HepG2 (cell line): ENCODE results near the gene HTRA2. TPM values are rescaled to one million over a fixed set of nuclear protein-coding genes. Genes with fewer than 3 reads are reported as not detected.

ENCODE experiments used
- ATAC-seq: fragments of 200-7000 bp; cut with Tn5 transposase; 3 replicates; pipeline ENCODE4 v1.9.1; 2020; ENCODE audit warnings: mild to moderate bottlenecking, moderate library complexity
- BruUV-seq: library from RNA; stranded (reverse); fragments of 400-500 nt; replicated peaks from 2 replicates; lab custom pipeline; 2021; lab: Mats Ljungman, UMichigan
- CTCF ChIA-PET: fragments of 300-600 bp; formaldehyde crosslinking; extraction: SDS; loops from one replicate; lab custom pipeline; 2021; ENCODE audit warnings: low total read pairs, inconsistent platforms, low intra/inter-chr PET ratio; lab: Yijun Ruan, JAX
- POLR2A ChIA-PET: fragments of 350-600 bp; sonication (Branson Sonifier 250); formaldehyde crosslinking; loops from one replicate; lab custom pipeline; 2020; ENCODE audit warnings: antibody characterized with exemption, inconsistent platforms; lab: Yijun Ruan, JAX
- DNase-seq: peaks from one replicate; pipeline ENCODE4 v3.0.0-alpha.2; 2015; ENCODE audit warnings: low spot score
- FAIRE-seq: peaks from 3 replicates; lab custom pipeline; 2011; peaks lifted over from hg19 to GRCh38; lab: Jason Lieb, UNC
- H2AFZ ChIP-seq: one replicate; pipeline ENCODE4 v1.6.1; 2011; ENCODE audit warnings: low read length, inconsistent platforms
- H3K27ac ChIP-seq: fragments of 300-600 bp; 3 replicates; pipeline ENCODE4 v1.8.0; 2011; ENCODE audit warnings: mixed run types, mild to moderate bottlenecking, mixed read lengths, low read length, inconsistent platforms; ENCODE audit not compliant: insufficient read depth; ENCODE audit errors: extremely low read length
- H3K27me3 ChIP-seq, 2 experiments: fragments of 200-600 bp in 1 of 2; 2 replicates in 1 of 2; 3 replicates in 1 of 2; pipeline versions ENCODE4 v1.6.0 to v1.8.0; 2011; ENCODE audit warnings: low read length in 2 of 2, mild to moderate bottlenecking in 2 of 2, moderate library complexity in 2 of 2, inconsistent platforms in 1 of 2; ENCODE audit not compliant: insufficient read depth in 2 of 2, control insufficient read depth in 1 of 2
- H3K36me3 ChIP-seq, 2 experiments: fragments of 200-600 bp in 1 of 2; replicated peaks in 1 of 2; 2 replicates in 1 of 2; 3 replicates in 1 of 2; pipeline versions ENCODE4 v1.5.1 to v1.8.0; 2011; ENCODE audit warnings: low read length in 2 of 2, inconsistent platforms in 1 of 2; ENCODE audit not compliant: insufficient read depth in 2 of 2, control insufficient read depth in 1 of 2
- H3K4me1 ChIP-seq: 2 replicates; pipeline ENCODE4 v1.5.1; 2012; ENCODE audit warnings: low read length, inconsistent platforms; ENCODE audit not compliant: insufficient read depth
- H3K4me2 ChIP-seq: 2 replicates; pipeline ENCODE4 v1.6.0; 2011; ENCODE audit warnings: low read depth, low read length, inconsistent platforms
- H3K4me3 ChIP-seq, 3 experiments: fragments of 200-600 bp in 1 of 3; sonication (generic), shearing (Covaris generic) in 1 of 3; replicated peaks in 1 of 3; 2 replicates each; pipeline ENCODE4 v1.5.1; 2011 to 2016; ENCODE audit warnings: low read length in 3 of 3, inconsistent platforms in 2 of 3, low read depth in 2 of 3, mild to moderate bottlenecking in 2 of 3, control low read depth in 1 of 3, mixed read lengths in 1 of 3; ENCODE audit not compliant: insufficient read depth in 1 of 3
- H3K79me2 ChIP-seq: one replicate; pipeline ENCODE4 v1.6.1; 2011; ENCODE audit warnings: low read length, inconsistent platforms; ENCODE audit not compliant: insufficient read depth
- H3K9ac ChIP-seq: 2 replicates; pipeline ENCODE4 v1.6.0; 2011; ENCODE audit warnings: mild to moderate bottlenecking, low read depth, low read length, inconsistent platforms; ENCODE audit not compliant: insufficient read depth
- H3K9me3 ChIP-seq: 2 replicates; pipeline ENCODE4 v1.5.1; 2012; ENCODE audit warnings: mild to moderate bottlenecking, low read length
- H4K20me1 ChIP-seq: 2 replicates; pipeline ENCODE4 v1.6.0; 2011; ENCODE audit warnings: inconsistent platforms, mild to moderate bottlenecking, low read length, moderate library complexity; ENCODE audit not compliant: insufficient read depth
- DNMT3B ChIP-seq: conservative IDR thresholded peaks from 2 replicates; pipeline ENCODE4 v1.6.1; 2016; ENCODE audit warnings: missing biosample characterization, control low read depth
- GTF3A ChIP-seq: sonication (generic); formaldehyde crosslinking; conservative IDR thresholded peaks from 2 replicates; pipeline ENCODE4 v1.4.0; 2020; ENCODE audit warnings: mild to moderate bottlenecking, missing genetic modification reagents
- NFKB2 ChIP-seq: sonication (generic); formaldehyde crosslinking; IDR thresholded peaks from 2 replicates; pipeline ENCODE4 v1.4.0; 2020; ENCODE audit warnings: missing genetic modification reagents, borderline replicate concordance
- SAP130 ChIP-seq: IDR thresholded peaks from 2 replicates; pipeline ENCODE4 v1.6.1; 2016; ENCODE audit warnings: low read depth
- SMAD3 ChIP-seq: sonication (generic); formaldehyde crosslinking; IDR thresholded peaks from 2 replicates; pipeline ENCODE4 v1.4.0; 2020; ENCODE audit warnings: missing genetic modification reagents
- TCF12 ChIP-seq, 2 experiments: fragments of 450-650 bp in 1 of 2; sonication (generic) in 1 of 2; formaldehyde crosslinking in 1 of 2; IDR thresholded peaks; 2 replicates each; pipeline versions ENCODE4 v1.6.1 to v1.8.0; 2017 to 2022; ENCODE audit warnings: antibody characterized with exemption in 1 of 2, mild to moderate bottlenecking in 1 of 2, missing genetic modification reagents in 1 of 2, moderate library complexity in 1 of 2
- YY1 ChIP-seq: IDR thresholded peaks from 2 replicates; pipeline ENCODE4 v1.6.1; 2011; ENCODE audit warnings: low read length, low read depth, moderate library complexity, mild to moderate bottlenecking; ENCODE audit not compliant: insufficient read depth, insufficient replicate concordance
- ZNF205 ChIP-seq: IDR thresholded peaks from 2 replicates; pipeline ENCODE4 v1.6.1; 2018; ENCODE audit warnings: missing biosample characterization, missing genetic modification reagents
- ZNF484 ChIP-seq: sonication (generic); formaldehyde crosslinking; IDR thresholded peaks from 2 replicates; pipeline ENCODE4 v1.5.1; 2020; ENCODE audit warnings: mild to moderate bottlenecking, low read depth, missing genetic modification reagents, borderline replicate concordance
- ZNF704 ChIP-seq: sonication (generic); formaldehyde crosslinking; IDR thresholded peaks from 2 replicates; pipeline ENCODE4 v1.8.1; 2023; ENCODE audit warnings: mild to moderate bottlenecking, inconsistent platforms, moderate library complexity, missing genetic modification reagents, borderline replicate concordance
- WGBS: methylation state at CpG from one replicate; pipeline ENCODE4 v1.1.6; 2017; ENCODE audit warnings: low lambda C conversion rate; 5-methylcytosine and 5-hydroxymethylcytosine counted together
- in situ Hi-C: cut with HindIII; loops from 2 replicates; pipeline ENCODE4 v1.10.0; 2017; ENCODE audit warnings: low pct_unique_long_range_greater_than_20kb; ENCODE audit not compliant: extremely low pct_ligation_motif_present
- intact Hi-C: fragments of 100-400 bp; cut with micrococcal nuclease; formaldehyde crosslinking; loops from one replicate; pipeline ENCODE4 v1.10.0; 2022; ENCODE audit not compliant: unreplicated experiment
- polyA plus RNA-seq, 8 experiments: library from polyadenylated mRNA; depleted of rRNA in 3 of 8; stranded (reverse) in 7 of 8; unstranded in 1 of 8; fragments of >200 nt; fragmentation: Illumina TruSeq in 4 of 8; extraction: Trizol in 4 of 8; gene quantifications; 2 replicates each; pipeline versions ENCODE4 v1.2.1 to v1.2.3, GENCODE V29; 2011 to 2016; ENCODE audit warnings: low read depth in 4 of 8, missing spikeins in 1 of 8, mixed read lengths in 1 of 8; ENCODE audit not compliant: insufficient read depth in 1 of 8
- total RNA-seq, 5 experiments: library from RNA; depleted of rRNA; stranded (reverse); fragments of >200 nt; fragmentation: Illumina TruSeq; extraction: Trizol; gene quantifications; 2 replicates each; pipeline ENCODE4 v1.2.3, GENCODE V29; 2016; ENCODE audit warnings: low read depth in 1 of 5
- TF ChIP-seq, protein P1 (sequence below), 2 experiments: sonication (generic) in 1 of 2; formaldehyde crosslinking in 1 of 2; IDR thresholded peaks; 2 replicates each; pipeline versions ENCODE4 v1.6.1 to v1.9.0; 2014 to 2022; ENCODE audit warnings: antibody characterized with exemption in 1 of 2, borderline replicate concordance in 1 of 2, inconsistent platforms in 1 of 2, low read depth in 1 of 2, missing genetic modification reagents in 1 of 2
- TF ChIP-seq, protein P2 (sequence below): sonication (generic); formaldehyde crosslinking; IDR thresholded peaks from 2 replicates; pipeline ENCODE4 v1.4.0; 2020; ENCODE audit warnings: mild to moderate bottlenecking, missing genetic modification reagents

The HTRA2 gene
- total and polyA plus RNA-seq, 2 of the 13 experiments (the other 11 are each of a cell fraction or from before 2014, with no cell fraction given): 47.7 to 50.3 TPM

DNA sequence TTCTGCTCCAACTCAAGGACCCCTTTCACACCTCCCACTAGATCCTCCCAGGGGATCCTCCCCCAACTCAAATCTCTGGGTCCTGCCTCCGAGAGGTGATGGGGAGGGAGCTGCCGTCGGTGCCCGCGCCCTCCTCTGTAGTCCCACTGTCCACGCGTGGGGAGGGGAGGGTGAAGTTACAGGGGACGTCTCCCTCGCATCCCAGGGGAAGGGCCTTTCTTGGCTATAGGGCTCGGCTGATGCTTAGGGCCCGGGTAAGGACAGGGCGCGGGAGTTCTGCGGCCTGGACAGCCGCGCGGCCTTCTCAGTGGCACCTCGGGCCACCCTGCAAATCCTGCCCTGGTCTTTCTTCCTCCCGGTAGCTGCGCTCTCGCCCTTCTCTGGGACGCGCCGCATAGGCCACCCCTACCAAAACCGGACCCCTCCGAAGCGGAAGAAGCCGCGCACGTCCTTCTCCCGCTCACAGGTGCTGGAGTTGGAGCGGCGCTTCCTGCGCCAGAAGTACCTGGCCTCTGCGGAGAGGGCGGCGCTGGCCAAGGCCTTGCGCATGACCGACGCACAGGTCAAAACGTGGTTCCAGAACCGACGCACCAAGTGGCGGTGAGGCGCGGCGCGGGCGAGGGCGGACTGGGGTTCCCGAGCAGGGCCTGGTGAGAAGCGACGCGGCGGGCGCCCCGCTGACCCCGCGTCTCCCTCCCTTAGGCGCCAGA, 14.3 kb upstream of the HTRA2 start:
- no peaks in the 10 kb centered on the region for H3K79me2 ChIP-seq
- no peaks in the 10 kb centered on the region for H4K20me1 ChIP-seq
- H3K27me3 ChIP-seq: no peaks in the 10 kb centered on the region
- no peak overlapping the region for H3K4me3 ChIP-seq
- H3K9ac ChIP-seq: no peak overlapping the region
- CTCF ChIA-PET: no interaction called here
- no peak overlapping the region for H2AFZ ChIP-seq
- H3K9me3 ChIP-seq: no peaks in the 10 kb centered on the region
- POLR2A ChIA-PET: interaction anchor here (2.1 kb wide), 1 partner anchor 12 kb away, joined by 6 read pairs; no protein-coding TSS in a partner anchor
- no peak overlapping the region for H3K27ac ChIP-seq
- peaks cover 43% of the 10 kb centered on the region for H3K4me1 ChIP-seq
- ATAC-seq (no peak), FAIRE-seq (no peak), DNase-seq (no peak)
- peaks cover 11 to 16% of the 10 kb centered on the region in 2 experiments; a peak in 4 of 5 replicates for H3K36me3 ChIP-seq
- H3K4me2 ChIP-seq: no peak overlapping the region
- WGBS: 98% methylated on average over 55 of the region's 60 CpGs
- in situ Hi-C loops: no loop called here
- intact Hi-C loops: no loop called here
- BruUV-seq: no TSS peak
- TF ChIP-seq ZNF205 (CRISPR knock-in tag) (no peak), SAP130 (CRISPR knock-in tag) (no peak), TCF12 (IDR thresholded peaks at IDR 0.05) (no peak), TCF12 (CRISPR knock-in tag; IDR thresholded peaks at IDR 0.05) (no peak), ZNF484 (no peak), ZNF704 (CRISPR knock-in tag) (no peak), YY1 (no peak), SMAD3 (CRISPR knock-in tag) (no peak), GTF3A (CRISPR knock-in tag) (no peak), DNMT3B (CRISPR knock-in tag) (no peak), NFKB2 (CRISPR knock-in tag) (no peak)
- TF ChIP-seq, protein P1, sequence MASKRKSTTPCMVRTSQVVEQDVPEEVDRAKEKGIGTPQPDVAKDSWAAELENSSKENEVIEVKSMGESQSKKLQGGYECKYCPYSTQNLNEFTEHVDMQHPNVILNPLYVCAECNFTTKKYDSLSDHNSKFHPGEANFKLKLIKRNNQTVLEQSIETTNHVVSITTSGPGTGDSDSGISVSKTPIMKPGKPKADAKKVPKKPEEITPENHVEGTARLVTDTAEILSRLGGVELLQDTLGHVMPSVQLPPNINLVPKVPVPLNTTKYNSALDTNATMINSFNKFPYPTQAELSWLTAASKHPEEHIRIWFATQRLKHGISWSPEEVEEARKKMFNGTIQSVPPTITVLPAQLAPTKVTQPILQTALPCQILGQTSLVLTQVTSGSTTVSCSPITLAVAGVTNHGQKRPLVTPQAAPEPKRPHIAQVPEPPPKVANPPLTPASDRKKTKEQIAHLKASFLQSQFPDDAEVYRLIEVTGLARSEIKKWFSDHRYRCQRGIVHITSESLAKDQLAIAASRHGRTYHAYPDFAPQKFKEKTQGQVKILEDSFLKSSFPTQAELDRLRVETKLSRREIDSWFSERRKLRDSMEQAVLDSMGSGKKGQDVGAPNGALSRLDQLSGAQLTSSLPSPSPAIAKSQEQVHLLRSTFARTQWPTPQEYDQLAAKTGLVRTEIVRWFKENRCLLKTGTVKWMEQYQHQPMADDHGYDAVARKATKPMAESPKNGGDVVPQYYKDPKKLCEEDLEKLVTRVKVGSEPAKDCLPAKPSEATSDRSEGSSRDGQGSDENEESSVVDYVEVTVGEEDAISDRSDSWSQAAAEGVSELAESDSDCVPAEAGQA (IDR thresholded peaks at IDR 0.05; ENCODE audit: low read depth): 0 out of 2 replicates have a peak, but pooled peaks have one; percentile 21
- TF ChIP-seq, protein P1 (CRISPR knock-in tag; IDR thresholded peaks at IDR 0.05; ENCODE audit: borderline replicate concordance): no peak
- TF ChIP-seq, protein P2, sequence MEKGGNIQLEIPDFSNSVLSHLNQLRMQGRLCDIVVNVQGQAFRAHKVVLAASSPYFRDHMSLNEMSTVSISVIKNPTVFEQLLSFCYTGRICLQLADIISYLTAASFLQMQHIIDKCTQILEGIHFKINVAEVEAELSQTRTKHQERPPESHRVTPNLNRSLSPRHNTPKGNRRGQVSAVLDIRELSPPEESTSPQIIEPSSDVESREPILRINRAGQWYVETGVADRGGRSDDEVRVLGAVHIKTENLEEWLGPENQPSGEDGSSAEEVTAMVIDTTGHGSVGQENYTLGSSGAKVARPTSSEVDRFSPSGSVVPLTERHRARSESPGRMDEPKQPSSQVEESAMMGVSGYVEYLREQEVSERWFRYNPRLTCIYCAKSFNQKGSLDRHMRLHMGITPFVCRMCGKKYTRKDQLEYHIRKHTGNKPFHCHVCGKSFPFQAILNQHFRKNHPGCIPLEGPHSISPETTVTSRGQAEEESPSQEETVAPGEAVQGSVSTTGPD: no peak
